HK-2 (cell line): ENCODE results near the gene DNM3.
"Not testable (repeated sequence)": the region's sequence is repeated elsewhere in the genome, so short reads cannot be mapped to it uniquely, and the experiment has no call there.

Source experiments
- DNase-seq: peaks from one replicate; pipeline ENCODE4 v3.0.0-alpha.2; 2018; ENCODE audit not compliant: unreplicated experiment

DNM3 gene

DNA sequence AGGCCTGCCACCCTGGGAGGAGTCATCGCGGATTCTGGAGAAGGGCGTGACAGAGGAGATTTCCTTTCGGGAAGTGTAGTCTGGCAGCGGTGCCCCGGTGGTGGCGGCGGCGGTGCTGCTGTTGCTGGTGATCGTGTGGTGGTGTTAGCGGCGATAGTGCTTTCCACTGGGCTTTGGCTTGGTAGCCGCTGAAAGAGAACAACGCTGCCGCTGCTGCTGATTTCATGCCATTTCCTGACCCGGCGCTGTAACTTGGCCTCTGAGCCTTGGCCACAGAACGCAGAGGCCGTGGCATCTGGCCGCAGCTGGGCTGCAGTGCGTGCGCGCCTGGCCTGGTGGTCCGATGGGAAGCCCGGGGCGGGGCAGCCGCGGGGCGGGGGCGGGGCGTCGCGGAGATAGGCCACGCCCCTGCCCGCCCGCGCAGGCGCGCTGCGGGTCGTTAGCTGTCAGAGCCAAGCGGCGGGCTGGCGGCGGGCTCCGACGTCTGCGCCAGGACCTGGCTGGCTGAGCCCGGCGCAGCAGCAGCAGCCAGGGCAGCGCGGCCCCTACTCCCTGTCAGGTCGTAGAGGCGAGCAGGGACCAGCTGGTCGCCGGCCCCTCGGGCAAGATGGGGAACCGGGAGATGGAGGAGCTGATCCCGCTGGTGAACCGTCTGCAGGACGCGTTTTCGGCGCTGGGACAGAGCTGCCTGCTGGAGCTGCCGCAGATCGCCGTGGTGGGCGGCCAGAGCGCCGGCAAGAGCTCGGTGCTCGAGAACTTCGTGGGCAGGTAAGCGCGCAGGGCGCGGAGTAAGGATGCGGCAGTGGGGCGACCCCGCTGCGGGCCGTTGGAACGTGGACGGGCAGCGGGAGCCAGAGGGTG, at the start of gene DNM3:
TSS of gene DNM3 (plus strand) at position 449 of the 861 bp plus-strand sequence. CDS start at position 608, 159 bp downstream.
- peak; percentile 90 for DNase-seq

DNA sequence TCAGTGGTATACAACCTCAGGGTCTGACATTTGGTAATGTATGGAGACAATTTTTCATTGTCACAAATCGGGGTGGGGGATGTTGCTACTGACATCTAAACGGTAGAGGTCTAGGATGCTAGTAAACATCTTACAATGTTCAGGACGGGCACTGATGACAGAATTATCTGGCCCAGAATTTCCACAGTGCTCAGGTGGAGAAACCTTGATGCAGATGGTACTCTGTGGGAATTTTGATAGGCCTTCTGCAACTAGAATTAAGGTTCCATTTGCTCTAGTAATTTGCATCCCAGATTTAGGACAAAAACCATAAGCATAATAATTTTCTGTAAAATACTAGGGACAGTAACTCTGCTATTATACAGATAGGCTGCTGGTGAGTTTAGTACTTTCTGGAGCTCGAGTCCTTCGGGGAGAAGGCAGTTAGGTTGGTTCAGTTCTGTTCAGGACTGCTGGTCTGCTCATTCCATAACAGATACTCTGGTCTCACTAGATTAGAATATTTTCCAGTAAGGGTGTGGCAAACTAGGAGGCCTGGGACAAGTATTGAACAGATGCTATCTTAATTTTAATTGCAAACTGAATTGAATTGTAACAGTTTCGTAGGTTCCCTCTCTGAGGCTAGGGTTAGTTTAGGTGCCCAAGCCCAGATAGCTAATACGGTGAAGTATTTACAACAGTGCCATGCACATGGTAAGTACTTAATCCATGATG, 48.5 kb upstream of the DNM3 start:
- DNase-seq, result no peak

DNA sequence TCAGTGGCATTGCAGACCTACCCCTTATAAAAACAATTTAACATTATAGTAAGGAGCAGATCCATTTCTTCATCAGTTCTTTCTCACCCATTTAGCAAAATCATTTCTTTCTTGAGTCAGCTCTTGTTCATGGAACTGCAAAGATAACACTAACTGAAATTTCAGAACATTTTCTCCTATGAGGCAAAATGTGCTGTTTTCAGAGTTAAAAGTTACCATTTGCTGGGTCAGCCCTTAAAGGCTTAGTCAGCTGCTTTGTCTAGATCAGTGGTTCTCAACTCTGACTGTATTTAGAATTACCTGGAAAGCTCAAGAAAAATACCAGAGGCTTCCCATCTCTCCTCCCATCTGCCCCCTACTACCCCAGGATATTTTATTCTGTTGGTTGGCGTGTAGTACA, 47.7 kb upstream of the DNM3 start:
- no peak for DNase-seq

DNA sequence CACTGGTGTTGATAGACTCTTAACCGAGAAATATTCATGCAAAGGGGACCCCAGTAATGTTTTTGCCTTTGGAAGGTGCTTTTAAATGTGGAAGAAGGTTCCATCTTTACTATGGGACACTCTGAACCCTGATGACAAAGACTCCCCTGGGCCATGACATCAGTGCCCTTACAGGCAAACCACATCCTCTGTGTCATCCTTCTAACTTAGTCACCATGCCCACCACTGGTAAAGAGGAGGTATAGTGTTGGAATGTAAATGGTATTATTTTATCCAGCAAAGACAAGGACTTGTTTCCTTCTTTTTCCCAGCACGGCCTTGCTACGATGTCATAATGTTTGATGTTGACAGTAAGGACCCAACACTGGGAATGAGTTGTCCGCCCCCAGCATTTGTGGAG, 47.2 kb upstream of the DNM3 start:
- DNase-seq, result peak; percentile 75

DNA sequence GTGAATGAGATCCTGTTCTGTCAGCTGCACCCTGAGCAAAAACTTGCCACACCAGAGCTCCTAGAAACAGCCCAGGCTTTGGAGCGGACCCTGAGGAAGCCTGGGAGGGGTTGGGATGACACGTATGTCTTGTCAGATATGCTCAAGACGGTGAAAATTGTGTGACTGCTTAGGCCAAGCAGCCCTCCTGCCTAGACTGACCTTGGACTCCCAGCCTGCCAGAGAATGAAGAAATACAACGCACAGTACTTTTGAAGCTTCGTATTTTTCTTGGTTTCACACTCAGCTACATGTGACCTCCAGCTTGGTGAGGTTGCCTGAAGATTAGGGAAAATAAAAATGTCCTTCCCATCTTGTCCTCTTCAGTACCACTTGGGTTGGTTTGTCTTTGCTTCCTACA, 44.7 kb upstream of the DNM3 start:
- DNase-seq, result no peak

DNA sequence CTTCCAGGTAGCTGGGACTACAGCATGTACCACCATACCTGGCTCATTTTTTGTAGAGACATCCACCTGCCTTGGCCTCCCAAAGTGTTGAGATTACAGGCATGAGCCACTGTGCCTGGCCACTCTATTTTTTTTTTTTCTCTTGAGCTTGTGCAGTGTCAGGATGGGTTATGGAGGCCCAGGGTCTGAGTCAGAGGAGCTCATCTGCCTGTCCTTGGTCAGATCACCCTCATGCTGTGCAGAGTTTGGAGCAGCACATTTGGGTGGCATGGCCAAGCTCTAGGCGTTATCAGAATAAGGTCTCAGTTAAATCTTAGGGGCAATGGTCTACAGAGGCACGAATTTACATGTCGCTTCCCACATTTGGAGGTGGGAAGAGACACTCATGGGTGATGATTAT, 43.0 kb upstream of the DNM3 start:
- no peak for DNase-seq

DNA sequence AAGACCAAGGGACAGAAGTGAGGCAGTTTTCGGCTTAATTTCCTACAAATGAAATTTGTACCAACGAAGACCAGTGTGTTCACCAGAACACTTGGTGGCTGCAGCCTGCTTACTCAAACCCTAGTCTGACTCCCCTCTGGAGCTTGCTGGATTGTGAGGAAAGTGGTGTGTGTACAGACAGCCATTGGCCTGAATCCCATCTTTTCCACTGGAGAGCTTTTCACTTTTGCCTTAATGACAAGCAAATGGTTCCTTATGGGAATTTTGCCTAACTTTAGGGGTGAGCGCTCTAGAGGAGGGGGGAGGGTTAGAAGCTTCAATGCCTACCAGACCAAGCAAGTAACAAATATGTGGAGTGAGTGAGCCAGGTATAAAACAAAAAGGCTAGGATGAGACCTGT, 42.5 kb upstream of the DNM3 start:
- no peak for DNase-seq

DNA sequence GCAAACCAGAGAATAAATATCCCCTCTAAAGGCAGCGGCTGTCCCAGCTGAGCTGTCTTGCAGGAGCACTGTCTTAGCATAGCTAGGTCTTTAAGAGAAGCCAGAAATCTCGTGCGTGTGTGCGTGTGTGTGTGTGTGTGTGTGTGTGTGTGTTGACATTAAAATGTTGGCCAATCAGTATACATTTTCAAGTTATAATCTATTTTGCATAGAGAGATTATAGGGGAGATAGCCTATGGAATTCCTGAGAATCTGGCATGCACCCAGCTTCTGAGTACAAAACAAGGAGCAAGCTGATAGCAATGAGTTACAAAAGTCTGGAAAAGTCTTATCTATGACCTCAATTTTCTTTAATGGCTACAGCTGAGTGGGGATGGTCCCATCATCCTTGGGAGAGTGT, 42.1 kb upstream of the DNM3 start:
- no peak for DNase-seq

DNA sequence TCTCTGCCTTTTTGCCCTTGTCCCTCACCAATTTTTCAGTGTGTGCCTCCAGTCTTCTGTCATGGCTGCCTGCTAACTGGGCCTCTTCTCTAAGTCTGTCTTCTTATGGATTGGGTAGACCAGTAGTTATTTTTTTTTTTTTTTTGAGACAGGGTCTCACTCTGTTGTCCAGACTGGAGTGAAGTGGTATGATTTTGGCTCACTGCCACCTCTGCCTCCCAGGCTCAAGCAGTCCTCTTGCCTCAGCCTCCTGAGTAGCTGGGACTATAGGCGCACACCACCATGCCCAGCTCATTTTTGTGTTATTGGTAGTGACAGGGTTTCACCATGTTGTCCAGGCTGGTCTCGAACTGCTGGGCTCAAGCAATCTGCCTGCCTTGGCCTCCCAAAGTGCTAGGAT, 41.6 kb upstream of the DNM3 start:
- DNase-seq, result not testable (repeated sequence)

DNA sequence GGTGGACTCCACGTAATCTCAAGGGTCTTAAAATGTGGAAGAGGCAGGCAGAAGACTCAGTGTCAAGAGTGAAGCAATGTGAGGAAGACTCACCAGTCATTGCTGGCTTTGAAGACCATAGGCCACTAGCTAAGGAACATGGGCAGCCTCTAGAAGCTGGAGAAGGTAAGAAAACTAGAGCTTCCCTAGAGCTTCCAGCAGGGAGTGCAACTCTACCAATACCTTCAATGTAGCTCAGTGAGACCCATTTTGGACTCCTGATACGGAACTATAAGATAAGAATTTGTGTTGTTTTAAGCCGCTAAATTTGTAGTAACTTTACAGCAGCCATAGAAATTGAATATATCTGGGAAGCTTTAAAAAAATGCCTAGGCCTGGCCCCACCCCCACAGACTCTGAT, 41.0 kb upstream of the DNM3 start:
- no peak for DNase-seq

DNA sequence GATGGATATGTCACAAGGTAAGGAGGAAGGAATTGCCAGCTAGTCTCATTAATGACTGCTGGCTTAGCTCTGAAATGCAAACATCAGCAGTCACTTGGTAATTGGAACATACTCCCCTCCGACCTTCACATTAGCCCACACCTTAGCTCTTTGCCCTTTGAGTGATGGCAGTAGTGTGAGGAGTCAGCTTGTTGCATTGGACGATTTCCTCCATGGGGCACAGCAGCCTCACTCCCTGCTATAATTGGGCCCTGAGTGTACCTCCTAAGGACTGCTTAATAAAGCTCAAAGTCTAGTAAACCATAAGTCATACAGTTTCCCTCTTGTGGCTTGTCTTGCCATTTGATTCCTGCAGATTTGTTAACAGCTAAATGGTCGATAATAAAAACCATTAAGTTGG, 40.4 kb upstream of the DNM3 start:
- DNase-seq, result no peak

DNA sequence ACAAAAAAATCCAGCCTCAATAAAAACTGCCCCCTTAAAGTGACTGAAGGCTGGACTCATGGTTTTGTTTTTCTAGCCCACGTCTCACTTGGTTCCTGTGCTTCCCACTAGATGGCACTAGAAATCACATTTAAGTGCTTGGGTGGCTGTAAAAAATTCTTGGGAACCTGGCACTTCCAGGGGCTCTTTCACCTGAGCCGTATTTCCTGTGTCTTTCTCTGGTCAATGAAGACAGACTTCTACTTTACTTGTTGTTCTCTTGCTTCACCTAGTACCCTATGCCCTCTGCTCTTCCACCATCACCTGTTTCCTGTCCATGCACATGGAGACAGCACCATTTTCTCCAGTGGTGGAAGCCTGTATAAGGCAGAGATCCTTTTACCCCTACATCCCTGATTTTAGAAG, 39.8 kb upstream of the DNM3 start:
- peak; percentile 33 for DNase-seq

DNA sequence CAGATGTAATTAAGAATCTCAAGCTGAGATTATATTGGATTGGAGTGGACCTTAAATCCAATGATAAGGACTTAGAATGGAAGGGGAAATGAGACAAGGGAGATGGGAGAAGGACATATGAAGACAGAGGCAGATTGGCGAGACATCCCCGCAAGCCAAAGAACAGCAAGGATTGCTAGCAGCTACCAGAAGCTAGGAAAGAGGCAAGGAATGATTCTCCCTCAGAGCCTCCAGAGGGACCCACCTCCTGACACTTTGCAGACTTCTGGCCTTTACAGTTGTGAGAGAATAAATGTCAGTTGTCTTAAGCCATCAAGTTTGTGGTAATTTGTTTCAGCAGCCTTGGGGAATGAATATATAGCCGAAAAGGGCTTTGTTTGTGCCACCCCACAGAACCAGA, 39.1 kb upstream of the DNM3 start:
- no peak for DNase-seq

DNA sequence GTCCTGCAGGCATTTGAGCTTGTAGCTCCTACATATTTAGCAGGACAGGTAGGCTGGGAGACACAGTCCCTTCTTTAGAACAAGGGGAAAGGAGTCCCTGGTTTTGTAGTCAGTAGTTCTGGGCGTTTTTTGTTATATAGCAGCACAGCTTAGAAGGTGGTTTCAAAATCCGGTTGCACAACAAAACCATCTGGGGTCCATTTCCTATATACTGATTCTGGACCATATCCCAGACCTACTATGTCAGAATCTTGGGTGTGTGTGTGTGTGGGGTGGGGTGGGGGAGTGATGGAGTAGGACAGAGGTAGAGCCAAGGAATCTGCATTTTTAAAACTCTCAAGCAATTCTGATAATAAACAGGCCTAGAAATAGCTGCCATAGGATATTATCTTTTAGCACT, 38.3 kb upstream of the DNM3 start:
- DNase-seq, result no peak

DNA sequence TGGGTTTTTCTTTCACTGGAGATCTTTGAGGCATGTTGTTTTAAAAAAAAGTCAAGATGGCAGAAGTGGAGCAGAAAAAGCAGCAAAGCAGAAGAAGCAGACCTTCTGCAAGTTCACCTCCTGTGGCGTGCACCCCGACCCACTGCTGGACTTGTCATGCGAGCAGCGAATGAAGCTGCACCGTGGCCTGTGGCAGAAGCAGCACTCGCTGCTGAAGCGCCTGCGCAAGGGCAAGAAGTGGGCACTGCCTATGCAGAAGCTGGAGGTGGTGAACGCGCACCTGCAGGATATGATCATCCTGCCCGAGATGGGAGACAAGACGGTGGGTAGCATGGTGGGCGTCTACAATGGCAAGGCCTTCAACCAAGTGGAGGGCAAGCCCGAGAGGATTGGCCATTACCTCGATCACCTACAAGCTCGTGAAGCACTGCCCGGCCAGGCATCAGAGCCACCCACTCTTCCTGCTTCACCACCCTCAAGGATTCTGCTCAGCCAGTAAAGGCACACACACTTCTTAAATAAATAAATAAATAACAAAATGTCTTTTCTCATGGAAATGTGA, 37.8 kb upstream of the DNM3 start:
- no peak for DNase-seq

DNA sequence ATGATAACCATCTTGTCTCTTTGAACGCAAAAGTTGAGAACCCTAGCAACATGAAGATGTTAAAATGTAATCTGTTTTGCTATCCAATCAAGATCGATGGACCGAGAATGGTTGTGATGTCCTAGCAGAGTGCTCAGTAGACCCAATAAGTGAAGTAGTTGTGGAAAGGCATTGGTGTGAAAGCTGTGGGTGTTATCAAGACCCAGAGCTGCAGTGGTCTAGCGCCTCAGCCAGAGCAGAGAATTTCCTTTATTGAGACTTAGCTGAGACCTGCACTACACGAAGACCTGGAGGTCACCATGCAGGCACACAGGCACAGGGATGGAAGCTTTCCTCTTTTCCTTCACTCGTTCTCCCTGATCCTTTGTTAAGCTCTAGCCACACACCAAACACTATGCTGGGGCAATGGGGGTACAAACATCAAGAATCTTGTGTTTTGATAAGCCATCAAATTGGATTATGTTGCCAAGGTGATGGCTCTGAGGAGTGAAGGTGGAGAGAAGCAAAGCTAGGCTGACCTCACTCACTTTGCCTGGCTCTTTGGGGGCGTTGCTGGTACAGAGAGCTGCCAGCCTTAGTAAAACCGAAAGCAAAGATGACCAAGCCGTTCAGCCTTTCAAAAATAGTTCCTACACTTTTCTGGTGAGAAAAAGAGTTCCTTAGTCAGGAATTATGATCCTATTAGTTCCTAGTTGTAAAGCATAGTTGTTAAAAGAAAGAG, 35.7 kb upstream of the DNM3 start:
- no peak for DNase-seq

DNA sequence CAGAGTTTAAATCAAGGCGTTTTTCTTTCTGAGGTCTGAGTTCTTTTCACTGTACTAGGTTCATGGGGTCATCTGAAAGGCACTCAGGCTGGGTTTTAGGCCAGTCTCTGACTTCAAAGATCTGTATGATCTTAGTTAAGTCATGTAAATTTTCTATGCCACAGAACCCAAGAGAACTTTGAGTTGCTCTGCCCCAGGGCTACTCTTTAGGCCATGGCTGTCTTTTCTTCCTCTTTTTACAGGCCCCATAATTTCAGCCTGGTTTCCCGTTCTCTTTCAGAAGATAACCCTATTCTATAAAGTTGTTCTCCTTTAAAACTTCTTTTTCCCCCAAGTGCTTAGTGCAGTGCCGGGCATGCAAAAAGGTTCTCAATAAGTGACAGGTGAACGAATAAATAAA, 33.7 kb upstream of the DNM3 start:
- no peak for DNase-seq

DNA sequence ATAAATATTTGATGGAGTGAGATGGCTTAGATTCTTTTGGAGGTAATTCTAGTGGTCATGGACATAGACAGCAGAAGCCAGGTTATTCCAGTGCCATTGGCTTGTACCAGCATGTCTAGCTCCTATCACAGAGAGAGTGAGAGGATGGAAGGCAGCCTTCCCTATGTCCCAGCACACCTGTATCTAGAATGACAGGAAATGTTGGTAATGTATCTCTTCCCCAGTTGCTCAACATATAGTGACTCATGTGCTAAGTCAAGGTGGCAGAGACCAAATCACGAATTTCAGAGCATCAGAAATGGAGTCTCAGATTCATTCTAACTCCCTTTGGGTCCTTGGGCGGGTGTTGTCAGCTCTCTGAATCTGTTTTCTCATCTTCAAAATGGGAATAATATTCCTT, 31.5 kb upstream of the DNM3 start:
- DNase-seq, result no peak

DNA sequence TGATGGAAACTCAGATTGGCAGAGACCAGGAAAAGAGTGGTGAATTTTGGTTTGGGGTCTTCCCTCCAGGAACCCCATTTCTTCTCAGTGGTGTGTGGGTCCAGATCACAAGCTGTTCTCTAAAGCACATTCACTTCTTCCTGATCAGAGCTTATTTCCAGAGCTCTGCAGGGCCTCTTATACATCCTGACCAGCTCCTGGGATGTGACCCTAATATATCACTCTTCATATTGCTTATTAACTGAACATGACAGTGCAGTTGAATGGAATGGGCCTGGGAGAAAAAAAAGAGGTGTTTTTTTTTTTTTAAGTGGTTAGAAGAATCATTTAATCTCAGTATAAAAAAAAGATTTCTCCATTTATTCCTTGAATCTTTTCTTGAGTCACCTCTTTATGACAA, 29.6 kb upstream of the DNM3 start:
- DNase-seq, result no peak

DNA sequence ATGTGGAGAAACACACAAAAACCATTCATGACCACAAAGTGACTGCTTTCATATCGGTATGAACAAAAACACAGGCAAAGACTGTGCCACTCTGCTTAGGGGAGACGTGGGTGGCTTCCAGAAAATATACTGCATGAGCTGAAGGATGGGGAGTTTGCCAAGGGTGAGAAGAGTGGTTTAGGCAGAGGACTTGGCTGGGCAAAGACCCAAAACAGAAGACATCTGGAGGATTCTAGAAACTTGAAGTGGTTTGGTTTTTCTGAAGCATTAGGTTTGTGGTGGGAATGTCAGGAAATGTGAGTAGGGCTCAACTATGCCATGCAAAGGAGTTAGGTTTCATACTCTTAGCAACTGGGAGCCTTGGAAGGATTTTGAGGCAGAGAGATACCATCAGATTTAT, 26.6 kb upstream of the DNM3 start:
- no peak for DNase-seq

DNA sequence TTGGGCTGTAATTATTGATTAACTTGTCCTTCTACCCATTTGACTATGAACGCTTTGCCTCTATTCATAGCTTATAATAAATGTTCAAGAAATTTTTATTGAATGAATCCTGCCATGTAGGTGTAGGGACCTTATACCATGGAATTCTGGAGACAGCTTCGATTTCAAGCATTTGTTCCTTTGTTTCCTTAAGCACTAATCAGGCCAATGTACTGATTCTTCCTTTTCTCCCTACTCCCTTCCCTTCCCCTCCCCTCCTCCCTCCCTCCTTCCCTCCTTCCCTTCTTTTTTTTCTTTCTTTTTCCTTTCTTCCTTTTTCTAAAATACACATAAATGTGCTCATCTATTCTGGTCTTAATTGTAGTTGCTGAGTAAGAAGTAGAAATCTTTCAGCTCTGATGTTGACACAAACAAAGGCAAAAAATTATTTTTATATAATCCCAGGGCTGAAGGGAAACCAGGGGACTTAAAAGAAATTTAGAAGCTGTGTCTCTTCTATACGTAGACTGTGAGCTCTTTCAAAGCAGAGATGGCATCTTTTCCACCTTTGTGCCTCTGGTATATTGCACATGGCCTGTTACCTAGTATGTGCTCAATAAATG, 24.9 kb upstream of the DNM3 start:
- DNase-seq, result no peak
